DMS53 treated with DMSO at 0.1 percent for 48 hours (cell line): ENCODE results near the gene RHEX.
A peak's percentile ranks its signal among the peaks of the same experiment; 100 is the strongest.

Experiments used
- DNase-seq: peaks from one replicate; lab custom pipeline; 2025; ENCODE audit not compliant: unreplicated experiment; lab: John Stamatoyannopoulos, UW

Gene RHEX

DNA sequence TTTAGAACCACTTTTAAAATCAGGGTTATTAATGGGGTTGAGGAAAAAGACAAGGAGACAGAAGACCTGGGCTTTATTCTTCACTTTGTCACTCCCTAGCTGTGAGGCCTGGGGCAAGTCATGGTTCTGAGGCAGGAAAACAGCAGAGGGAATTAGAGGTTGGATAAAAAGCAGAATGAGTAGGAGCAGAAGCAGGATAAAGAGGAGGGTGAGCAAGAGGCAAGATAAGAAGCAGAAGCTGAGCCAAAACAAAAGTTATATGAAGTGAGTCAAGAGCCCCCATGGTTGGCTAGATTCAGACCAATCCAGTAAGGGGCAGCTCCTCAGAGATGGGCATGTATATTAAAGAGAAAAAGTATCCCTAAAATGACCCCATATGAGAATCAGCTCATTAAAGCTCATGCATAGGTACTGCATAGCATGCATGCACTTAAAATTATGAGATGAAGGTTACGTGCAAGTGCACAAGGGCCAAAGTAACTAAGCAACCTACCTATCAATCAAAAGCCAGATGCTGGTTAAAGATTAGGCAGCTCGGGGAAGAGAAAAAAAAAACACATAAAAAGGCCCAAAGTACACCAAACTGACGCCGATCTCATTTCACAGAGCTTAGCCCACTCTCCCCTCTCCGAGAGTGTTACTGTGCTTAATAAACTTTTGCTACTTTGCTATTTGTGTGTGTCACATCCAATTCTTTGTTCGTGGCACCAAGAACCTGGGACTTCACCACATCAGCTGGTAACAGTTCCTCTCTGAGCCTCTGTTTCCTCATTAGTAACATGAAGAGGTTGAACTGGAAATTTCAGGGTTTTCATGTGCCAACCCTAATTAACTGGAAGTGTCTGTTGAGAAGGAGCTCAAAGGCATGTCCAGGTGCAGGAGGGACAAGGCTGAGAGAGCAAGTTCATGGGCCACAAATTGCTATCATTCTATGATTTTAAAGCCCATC is 62.0 kb downstream of the RHEX start:
- DNase-seq, result no peak

DNA sequence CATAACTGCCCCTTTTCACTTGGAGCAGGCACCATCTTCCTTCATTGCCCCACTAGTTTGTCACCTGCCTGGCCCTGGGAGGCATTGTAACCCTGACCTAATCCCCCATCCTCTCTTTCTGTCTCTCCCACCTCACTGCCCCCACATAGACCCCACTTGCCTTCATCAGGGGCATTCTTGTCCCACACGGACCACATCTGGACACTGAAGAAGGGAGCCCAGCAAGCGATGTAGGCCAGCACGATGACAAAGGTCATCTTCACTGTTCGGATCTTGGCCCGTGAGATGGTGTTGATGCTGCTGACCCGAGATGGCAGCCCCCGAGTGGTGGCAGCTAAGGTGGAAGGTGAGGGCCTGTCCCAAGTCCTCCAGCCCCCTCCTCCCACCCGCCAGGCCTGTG is 62.8 kb downstream of the RHEX start:
- DNase-seq, result no peak

- peak; percentile 80 for DNase-seq
These were observed 63.4 kb downstream of the RHEX start for GRCh38 chr1:206116191-206116872.

DNA sequence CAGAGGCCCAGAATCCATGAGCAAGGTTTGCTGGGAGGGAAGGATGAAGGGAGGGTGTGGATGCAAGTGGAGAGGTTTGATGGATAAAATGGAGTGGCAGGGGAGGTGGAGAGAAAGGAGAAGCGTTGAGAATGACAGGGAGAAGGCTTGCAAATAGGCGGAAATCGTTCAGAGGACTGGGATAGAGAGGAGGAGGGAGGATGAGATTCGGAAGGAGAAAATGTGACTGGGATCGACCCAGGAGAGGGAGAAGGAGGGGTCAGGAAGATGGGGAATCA is 63.8 kb downstream of the RHEX start:
- DNase-seq, result peak; percentile 36

- peak; percentile 68 for DNase-seq
These were observed 64.4 kb downstream of the RHEX start, which contains the start of gene AVPR1B for GRCh38 chr1:206117151-206117948. AVPR1B (minus strand) TSS chr1:206117388; CDS start chr1:206116890, 498 bp downstream.

DNA sequence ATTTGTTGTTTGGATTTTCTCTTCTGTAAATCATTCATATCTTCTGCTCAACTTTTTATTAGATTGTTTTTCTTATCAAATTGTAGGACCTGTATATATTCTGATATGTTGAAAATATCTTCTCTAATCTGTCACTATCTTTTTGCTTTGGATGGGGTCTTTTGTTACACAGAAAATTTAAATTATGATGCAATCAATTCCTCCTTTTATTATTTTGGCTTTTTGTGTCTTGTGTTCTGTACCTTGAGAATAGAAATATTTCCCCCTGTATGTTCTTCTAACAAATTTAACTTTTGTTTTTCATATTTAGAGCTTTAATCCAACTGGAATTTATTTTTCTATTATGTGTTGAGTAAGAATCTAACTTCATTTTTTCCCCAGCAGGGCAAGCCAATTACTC is 67.4 kb downstream of the RHEX start:
- DNase-seq, result no peak

GRCh38 chr1:206121269-206121668 is 68.3 kb downstream of the RHEX start:
- DNase-seq, result no peak

GRCh38 chr1:206122686-206123085 is 69.7 kb downstream of the RHEX start:
- DNase-seq, result no peak

DNA sequence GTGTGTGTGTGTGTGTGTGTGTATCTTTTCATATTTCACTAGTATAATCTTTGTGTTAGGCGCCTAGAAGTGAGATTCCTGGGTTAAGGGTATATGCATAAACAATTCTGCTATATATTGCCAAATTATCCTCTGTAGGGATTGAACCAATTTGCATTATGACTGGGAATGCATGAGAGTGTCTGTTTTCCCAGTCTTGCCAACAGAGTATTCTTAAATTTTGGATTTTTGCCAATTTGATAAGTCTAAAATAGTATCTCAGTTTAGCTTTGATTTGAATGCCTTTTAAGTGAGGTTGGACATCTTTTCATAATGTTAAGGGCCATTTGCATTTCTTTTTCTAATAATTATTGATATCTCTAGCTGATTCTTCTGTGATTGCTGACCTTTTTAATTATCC is 72.4 kb downstream of the RHEX start:
- no peak for DNase-seq

GRCh38 chr1:206127336-206127735 is 74.4 kb downstream of the RHEX start:
- DNase-seq, result no peak

DNA sequence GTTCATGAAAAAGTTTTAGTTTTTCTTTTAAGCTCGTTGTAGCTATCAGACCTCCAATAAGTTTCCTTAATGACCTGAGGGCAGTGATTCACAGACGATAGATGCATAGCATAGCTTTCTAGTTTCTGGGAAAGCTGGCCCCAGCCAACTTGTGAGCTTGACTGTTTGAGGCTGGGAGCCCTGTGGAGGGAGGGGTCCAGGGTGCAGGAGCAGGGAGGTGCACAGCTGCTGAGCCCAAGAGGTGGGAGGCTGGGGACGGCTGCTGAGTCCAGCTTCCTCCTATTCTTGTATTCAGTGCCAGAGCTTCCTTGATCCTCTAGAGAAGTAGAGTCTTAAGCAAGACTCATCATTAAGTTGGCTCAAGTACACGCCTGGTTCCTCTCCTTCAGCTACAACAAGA is 75.2 kb downstream of the RHEX start:
- DNase-seq, result no peak

DNA sequence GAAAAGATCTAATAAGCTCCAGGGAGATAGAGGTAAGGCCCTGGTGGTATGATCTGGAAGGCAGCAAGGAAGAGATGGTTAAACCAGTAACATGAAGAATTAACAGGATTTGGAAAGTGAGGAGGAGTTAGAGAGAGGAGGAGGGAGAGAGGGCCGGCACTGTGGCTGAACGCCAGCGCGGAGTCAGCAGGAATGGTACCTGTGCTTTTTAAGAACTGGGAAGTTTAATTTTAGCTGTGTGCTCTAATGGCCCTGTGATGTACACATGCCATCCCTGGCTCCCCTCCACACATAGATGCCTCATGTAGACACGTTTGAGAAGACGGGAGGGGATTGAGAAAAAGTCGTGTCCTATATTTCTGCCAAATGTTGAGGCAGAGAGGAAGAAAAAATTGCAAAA is 78.1 kb downstream of the RHEX start:
- DNase-seq, result no peak

- DNase-seq, result no peak
These were observed 80.9 kb downstream of the RHEX start for GRCh38 chr1:206133751-206134415.

- no peak for DNase-seq
These were observed 82.3 kb downstream of the RHEX start for GRCh38 chr1:206135248-206135647.

DNA sequence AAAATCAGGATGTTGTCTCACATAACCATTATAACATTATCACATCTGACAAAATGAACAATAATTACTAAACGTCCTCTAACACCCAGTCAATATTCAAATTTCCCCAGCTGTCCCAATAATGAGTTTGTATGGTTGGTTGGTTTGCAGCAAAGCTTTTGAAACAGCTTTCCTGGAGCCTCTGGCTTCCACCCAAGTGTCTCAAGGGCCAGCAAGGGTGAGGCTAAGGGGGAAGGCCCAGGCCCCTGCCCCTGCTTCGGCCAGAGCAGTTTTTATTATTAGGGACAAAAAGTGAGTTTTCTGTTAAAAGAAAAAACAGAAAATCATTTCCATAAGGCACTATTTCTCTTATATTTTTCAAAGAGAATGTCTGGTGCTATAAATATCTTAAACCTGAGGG is 83.3 kb downstream of the RHEX start:
- DNase-seq, result no peak

GRCh38 chr1:206142011-206142410 is 89.0 kb downstream of the RHEX start:
- DNase-seq, result no peak

- DNase-seq, result no peak
These were observed 89.8 kb downstream of the RHEX start for GRCh38 chr1:206142770-206143169.

DNA sequence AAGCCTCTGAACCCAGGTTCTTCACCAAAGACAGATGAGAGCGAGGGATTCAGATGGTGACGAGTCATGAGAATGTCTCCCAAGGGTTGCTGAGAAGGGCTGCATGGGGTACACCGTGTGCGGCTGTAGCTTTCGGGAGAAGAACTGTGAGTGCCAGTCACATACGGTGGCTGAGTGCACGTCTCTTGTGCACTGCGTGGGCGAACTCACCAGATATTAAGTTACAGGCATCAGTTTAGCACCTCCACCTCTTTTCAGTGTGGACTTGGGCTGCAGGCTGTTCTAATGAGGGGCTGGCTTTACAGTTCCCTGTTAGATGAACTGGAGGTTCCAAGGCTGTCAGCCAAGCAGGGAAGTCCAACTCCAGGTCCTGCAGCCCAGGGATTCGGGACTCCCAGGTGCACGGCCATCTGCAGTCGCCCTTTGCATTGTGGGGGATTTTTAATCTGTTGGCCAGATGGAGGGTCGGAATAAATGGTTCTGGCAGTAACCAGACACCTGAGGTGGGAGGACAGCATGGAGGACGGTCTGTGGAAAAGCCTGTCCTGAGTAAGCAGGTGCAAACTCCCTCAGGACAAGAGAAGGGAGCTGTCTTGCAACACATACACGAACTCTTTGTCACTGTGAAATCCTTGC is 90.7 kb downstream of the RHEX start:
- DNase-seq, result no peak

- peak; percentile 71 for DNase-seq
These were observed 91.6 kb downstream of the RHEX start for GRCh38 chr1:206144605-206145004.

DNA sequence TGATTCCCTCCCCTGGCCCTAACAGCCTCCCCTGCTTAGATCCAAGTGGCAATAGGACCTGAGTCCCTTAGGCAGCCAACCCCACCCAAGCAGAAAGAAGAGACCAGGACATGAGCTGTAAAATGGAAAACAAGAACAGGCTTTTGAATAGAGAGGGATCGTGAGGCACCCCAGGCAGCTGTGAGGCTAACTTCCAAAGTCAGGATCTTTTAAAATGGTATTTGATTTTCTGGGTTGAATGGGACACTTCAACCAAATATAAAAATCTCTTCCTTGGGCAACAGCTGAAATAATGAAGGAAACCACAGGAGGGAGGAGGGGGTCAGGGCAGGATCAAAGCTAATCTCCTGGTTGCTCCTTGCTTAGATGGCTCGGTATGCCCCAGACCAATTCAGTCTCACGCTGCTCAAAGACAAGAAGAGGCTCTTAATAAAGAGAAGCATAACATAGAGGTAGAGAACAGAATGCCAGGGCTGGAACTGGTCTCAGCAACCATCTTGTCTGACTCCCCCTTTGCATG is 92.9 kb downstream of the RHEX start:
- DNase-seq, result no peak
